ENCODE measurements around the gene GAS2. TPM values are rescaled to one million over a fixed set of nuclear protein-coding genes. Genes with fewer than 3 reads are reported as not detected.

Gene GAS2
- total RNA-seq, 1 donor from 2014 or later, result 1.7 TPM

DNA sequence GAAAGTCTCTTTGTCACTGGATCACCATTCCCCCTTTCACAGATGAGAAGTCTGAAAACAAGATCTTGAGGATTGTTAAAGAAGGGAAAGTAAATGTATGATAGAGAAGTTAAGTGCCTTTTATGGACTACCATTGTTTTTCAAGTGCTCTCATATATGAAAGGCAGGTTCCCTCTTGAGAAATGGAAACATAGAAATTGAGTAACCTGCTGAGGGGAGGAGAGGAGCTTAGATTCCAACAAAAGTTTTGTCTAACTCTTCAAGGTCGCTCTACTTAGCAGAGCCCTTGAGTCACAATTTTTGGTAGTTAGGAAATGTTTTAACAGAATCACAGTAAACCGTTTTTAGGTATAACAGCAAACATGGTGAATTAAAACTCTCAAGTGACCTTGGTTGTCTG is 83.1 kb downstream of the GAS2 start:
- intact Hi-C loops (cut with DNase I), result no loop called here
- no peak for TF ChIP-seq CTCF (IDR thresholded peaks at IDR 0.05)
- no peaks in the 10 kb centered on the region for H3K9me3 ChIP-seq
- H3K27me3 ChIP-seq, result no peaks in the 10 kb centered on the region
- ATAC-seq (peak; percentile 39), DNase-seq (no peak)
- no peak overlapping the region for H3K4me3 ChIP-seq
- no peaks in the 10 kb centered on the region for H3K36me3 ChIP-seq
- no peak overlapping the region for H3K27ac ChIP-seq
- no peaks in the 10 kb centered on the region for H3K4me1 ChIP-seq

- intact Hi-C loops (cut with DNase I), result no loop called here
These were observed 86.5 kb downstream of the GAS2 start for GRCh38 chr11:22752908-22753310.

DNA sequence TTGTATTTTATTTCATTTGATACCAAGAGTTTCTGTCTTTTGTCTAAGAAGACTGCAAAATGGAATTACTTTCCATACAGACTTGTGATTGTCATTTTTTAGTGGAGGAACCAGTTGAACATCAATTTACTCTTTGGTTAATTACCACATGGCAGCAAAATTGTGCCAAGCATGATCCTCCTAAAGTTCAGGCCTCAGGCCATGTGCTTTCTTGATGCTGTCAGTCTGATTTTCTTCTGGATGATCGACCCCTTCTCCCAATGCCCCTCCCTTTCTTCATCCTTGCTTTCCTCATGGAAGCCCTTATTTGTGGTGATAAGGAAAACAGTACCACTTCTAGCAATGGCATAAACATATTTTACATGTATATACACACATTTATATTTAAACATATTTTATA is 87.0 kb downstream of the GAS2 start:
- Histone ChIP-seq H3K36me3 (no peaks in the 10 kb centered on the region), H3K27me3 (no peaks in the 10 kb centered on the region), H3K27ac (no peak overlapping the region), H3K9me3 (no peaks in the 10 kb centered on the region), H3K4me1 (no peaks in the 10 kb centered on the region), H3K4me3 (no peak overlapping the region)
- intact Hi-C loops (cut with DNase I), result no loop called here
- no peak for TF ChIP-seq CTCF (IDR thresholded peaks at IDR 0.05)
- no peak for ATAC-seq
- DNase-seq, result no peak

More at GRCh38 chr11:22752908-22753310, 86.5 kb downstream of the GAS2 start:
- no peaks in the 10 kb centered on the region for H3K27me3 ChIP-seq
- H3K36me3 ChIP-seq, result no peaks in the 10 kb centered on the region
- no peak for ATAC-seq
- H3K4me1 ChIP-seq, result no peaks in the 10 kb centered on the region
- DNase-seq, result no peak
- H3K27ac ChIP-seq, result no peak overlapping the region
- no peak for TF ChIP-seq CTCF (IDR thresholded peaks at IDR 0.05)
- H3K9me3 ChIP-seq, result no peaks in the 10 kb centered on the region
- no peak overlapping the region for H3K4me3 ChIP-seq

DNA sequence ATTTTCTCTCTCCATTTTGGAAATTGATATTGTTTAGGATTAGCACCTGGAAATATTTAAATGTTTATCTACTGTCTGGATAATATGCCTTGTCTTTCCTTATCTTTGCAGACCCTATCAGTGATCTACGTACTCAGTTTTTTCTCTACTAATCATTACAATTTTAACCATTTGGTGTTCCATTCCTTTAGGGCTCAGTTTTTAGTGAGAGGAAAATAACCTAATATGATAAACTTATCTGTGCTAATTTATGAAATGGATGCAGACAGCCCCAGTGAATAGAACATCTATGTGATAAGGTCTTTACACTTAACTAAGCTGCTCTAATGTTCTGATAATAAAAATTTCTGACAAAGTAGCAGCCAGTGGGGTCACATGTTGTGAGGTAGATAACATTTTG is 94.7 kb downstream of the GAS2 start:
- no peak for TF ChIP-seq CTCF (IDR thresholded peaks at IDR 0.05)
- intact Hi-C loops (cut with DNase I), result no loop called here
- Histone ChIP-seq H3K27me3 (no peaks in the 10 kb centered on the region), H3K4me3 (no peak overlapping the region), H3K4me1 (no peaks in the 10 kb centered on the region), H3K36me3 (no peaks in the 10 kb centered on the region), H3K9me3 (no peaks in the 10 kb centered on the region), H3K27ac (no peak overlapping the region)
- no peak for DNase-seq
- ATAC-seq, result no peak

DNA sequence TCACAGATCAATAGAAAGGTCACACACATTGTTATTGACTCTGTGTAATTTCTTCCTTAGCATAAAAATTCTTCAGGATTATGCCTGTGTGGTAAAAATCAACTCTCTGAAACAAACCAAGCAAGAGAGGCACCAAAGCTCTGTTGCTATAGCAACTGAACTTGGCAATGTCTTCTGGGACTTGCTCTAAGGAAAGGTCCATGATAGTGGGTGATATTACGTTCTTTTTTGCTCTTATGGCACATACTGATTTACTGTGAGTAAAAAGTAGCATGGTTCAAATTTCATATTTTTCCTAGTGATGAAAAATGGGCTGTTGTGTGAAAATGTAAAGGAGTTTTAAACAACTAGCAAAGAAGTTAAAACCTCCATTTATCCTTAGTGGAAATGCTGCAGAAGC is 96.8 kb downstream of the GAS2 start:
- ATAC-seq (no peak), DNase-seq (no peak)
- H3K27ac ChIP-seq, result no peak overlapping the region
- H3K27me3 ChIP-seq, result no peaks in the 10 kb centered on the region
- intact Hi-C loops (cut with DNase I), result no loop called here
- H3K36me3 ChIP-seq, result no peaks in the 10 kb centered on the region
- no peak overlapping the region for H3K4me3 ChIP-seq
- TF ChIP-seq CTCF (IDR thresholded peaks at IDR 0.05), result no peak
- H3K9me3 ChIP-seq, result no peaks in the 10 kb centered on the region
- H3K4me1 ChIP-seq, result no peaks in the 10 kb centered on the region

DNA sequence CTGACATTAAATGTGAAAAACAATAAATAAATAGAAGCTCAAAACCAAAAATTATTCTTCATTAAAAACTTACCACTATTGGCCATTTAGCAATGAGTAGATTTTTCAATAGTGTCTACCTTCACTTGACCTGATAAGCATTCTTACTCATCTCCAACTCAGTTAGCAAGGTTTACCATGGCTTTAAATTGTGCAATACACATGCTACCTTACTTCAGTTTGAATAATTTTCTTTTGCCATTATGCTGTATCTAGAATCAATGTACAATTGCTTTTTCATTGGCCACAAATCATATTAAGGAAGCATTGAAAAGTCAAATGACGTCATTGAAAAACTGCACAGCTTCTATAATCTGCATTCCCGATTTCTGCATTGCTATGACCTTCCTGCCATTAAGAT is 98.3 kb downstream of the GAS2 start:
- Histone ChIP-seq H3K9me3 (no peaks in the 10 kb centered on the region), H3K4me3 (no peak overlapping the region), H3K36me3 (no peaks in the 10 kb centered on the region), H3K27me3 (no peaks in the 10 kb centered on the region), H3K27ac (no peak overlapping the region), H3K4me1 (no peaks in the 10 kb centered on the region)
- no peak for ATAC-seq
- no peak for TF ChIP-seq CTCF (IDR thresholded peaks at IDR 0.05)
- intact Hi-C loops (cut with DNase I), result no loop called here
- DNase-seq, result no peak

Data from upper lobe of right lung (tissue), 1 donor.